Uterine smooth muscle cell (primary cell): ENCODE measurements around the gene GCSAML. TPM values are rescaled to one million over a fixed set of nuclear protein-coding genes. Genes with fewer than 3 reads are reported as not detected.

Experiments used
- total RNA-seq: library from RNA; depleted of rRNA; stranded (reverse); fragments of >200 nt; gene quantifications from 2 replicates; pipeline ENCODE4 v1.2.3, GENCODE V29; 2014

The GCSAML gene
- under 0.01 TPM in 1 of 2 replicates, not detected in the other for total RNA-seq

DNA sequence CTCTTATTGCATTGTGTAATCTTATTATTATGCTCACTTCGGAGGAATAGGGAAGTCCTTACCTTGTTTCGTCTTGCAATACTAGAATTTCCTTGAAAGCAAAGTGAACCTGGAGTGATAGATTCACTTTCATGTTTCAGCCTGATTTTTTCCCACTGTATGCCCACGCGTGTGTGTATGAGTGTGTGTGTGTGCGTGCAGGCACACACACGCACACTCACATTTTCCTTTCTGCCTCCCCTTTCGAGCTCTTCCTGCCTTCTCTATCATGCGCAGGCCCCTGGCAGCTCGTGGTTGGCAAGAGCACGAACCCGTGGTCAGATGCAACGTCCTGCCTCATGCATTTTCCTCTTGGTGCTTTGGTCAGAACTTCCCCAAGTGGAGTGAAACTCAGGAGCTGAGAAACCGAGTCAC is at the start of gene GCSAML:
Gene GCSAML (plus strand): TSS at position 366 of the 414 bp plus-strand sequence. CDS start 58 bp downstream, outside the sequence.

DNA sequence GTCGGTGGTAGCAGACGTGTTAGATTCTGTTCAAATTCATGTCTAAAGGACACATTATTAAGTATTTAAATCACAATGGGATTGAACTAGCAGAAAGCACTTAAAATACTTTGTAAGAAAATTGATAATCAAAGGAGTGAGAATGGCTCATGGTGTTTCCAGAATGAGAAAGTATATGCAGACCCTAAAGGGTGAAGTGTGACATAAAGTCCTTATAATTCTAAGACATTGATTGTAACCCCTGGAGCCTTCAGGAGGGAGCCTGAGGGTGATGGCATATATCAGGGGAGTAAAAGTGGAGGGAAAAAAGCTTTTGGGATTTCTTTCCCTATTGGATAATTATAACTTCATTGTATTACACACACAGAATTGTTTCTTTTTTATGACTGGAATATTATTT is 12.6 kb upstream of the GCSAML start, which contains the start of gene OR2C3:
Gene OR2C3 (minus strand): TSS at position 101 of the 400 bp plus-strand sequence. CDS start 3,929 bp downstream, outside the sequence.

DNA sequence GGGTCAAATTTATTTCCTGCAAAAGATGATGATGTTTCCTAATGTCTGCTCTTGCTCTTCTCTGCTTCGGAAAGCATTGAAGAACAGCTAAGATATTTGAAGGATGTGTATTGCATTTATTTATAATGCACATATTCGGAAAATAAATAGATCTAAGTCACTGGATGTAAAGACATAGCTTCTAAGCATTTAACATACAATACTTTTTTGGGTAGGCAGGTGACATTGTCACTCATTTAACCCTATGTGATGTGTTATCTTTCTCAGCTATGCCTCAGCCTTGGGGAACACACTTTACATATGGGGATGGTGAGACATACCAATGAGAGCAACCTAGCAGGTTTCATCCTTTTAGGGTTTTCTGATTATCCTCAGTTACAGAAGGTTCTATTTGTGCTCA is 39.1 kb downstream of the GCSAML start, which contains the start of gene OR2G2:
Gene OR2G2 (plus strand): TSS at position 301 of the 400 bp plus-strand sequence. CDS start 0 bp downstream, at position 301.

DNA sequence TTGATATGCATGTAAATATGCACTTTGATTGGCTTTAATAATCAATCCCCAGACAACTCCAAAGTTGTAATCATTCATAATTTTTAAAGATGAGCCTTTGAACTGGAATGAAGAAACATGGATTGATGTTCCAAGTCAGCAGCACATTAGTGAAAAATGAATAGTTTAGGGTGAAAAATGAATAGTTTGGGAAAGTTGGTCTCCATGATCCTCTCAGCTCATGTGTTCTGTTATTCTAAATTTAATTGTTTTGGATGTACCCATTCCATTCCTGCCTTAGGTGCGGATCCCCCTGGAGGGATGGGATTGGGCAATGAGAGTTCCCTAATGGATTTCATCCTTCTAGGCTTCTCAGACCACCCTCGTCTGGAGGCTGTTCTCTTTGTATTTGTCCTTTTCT is 56.4 kb downstream of the GCSAML start, which contains the start of gene OR2G3:
Gene OR2G3 (plus strand): TSS at position 301 of the 400 bp plus-strand sequence. CDS start 0 bp downstream, at position 301.

Other genes with a start within 250 kb of the GCSAML start
- 17.8 and 20.1 TPM in 2 replicates for gene ZNF496, start 217.3 kb upstream of the GCSAML start, total RNA-seq
- 0.62 and 1.7 TPM in 2 replicates for gene NLRP3, start 133.0 kb upstream of the GCSAML start, total RNA-seq
- not detected in 2 replicates for gene OR2B11, start 91.0 kb upstream of the GCSAML start, total RNA-seq
- gene OR2C3, start 12.7 kb upstream of the GCSAML start, total RNA-seq, result not detected in 2 replicates
- not detected in 2 replicates for gene OR2G2, start 39.2 kb downstream of the GCSAML start, total RNA-seq
- not detected in 2 replicates for gene OR2G3, start 56.5 kb downstream of the GCSAML start, total RNA-seq
- gene OR13G1, start 130.6 kb downstream of the GCSAML start, total RNA-seq, result not detected in 2 replicates
- gene OR6F1, start 167.5 kb downstream of the GCSAML start, total RNA-seq, result not detected in 2 replicates
- not detected in 2 replicates for gene OR14K1, start 189.5 kb downstream of the GCSAML start, total RNA-seq
- gene OR14A2, start 199.0 kb downstream of the GCSAML start, total RNA-seq, result not detected in 2 replicates
- not detected in 2 replicates for gene OR1C1, start 211.4 kb downstream of the GCSAML start, total RNA-seq